ENCODE measurements around the gene EHMT2. TPM values are rescaled to one million over a fixed set of nuclear protein-coding genes. Genes with fewer than 3 reads are reported as not detected.

Gene EHMT2
- total and polyA plus RNA-seq, 2 donors (not counting 3 experiments of a cell fraction or from before 2014, with no cell fraction given): 53.3 to 54.3 TPM

DNA sequence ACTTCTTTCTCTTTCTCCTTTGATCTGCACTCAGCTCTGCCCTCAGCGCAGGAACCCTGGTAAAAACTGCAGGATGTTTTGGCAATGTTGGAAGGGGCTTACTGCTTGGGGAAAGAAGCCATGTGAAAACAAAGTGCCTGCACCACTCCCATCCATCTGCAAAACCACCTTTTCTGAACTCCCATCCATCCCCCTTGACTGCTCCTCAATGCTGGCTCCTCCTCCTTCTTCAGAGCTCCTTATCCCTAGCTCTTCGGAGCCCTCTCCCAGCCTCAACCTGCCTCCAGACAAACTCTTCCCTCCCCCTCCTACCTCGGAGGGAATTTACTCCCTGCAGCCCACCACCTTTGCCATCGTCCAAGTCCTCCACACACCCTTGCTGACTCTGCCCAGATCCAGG lies 8.6 kb upstream of the EHMT2 start:
- CTCF ChIA-PET: interaction anchor here (0.8 to 1.5 kb wide), 2 partner anchors 40 to 46 kb away, joined by 4 to 5 read pairs; partner anchors contain the start of gene CFB
- intact Hi-C loops (cut with micrococcal nuclease): no loop called here
- Histone ChIP-seq H4K20me1 (replicated peaks; ENCODE audit: control insufficient read depth, extremely low read depth, insufficient read depth, low read length) (no peaks in the 10 kb centered on the region), H3K4me2 (ENCODE audit: insufficient read depth, low read length) (no peak overlapping the region), H3K4me1 (ENCODE audit: control insufficient read depth, extremely low read depth, insufficient read depth, low read length) (peaks cover under 1% of the 10 kb centered on the region), H3K36me3 (ENCODE audit: control insufficient read depth in 2 of 2, extremely low read depth in 1 of 2, insufficient read depth in 2 of 2, low read length in 2 of 2) (no peaks in the 10 kb centered on the region), H3K27ac (ENCODE audit: insufficient read depth, low read depth, low read length) (no peak overlapping the region), H2AFZ (ENCODE audit: low read depth, low read length) (no peak overlapping the region), H3K79me2 (ENCODE audit: control insufficient read depth, insufficient read depth, low read length) (no peaks in the 10 kb centered on the region), H3K9me3 (replicated peaks; ENCODE audit: control insufficient read depth, insufficient read depth, low read length) (no peaks in the 10 kb centered on the region), H3K9me1 (replicated peaks; ENCODE audit: control insufficient read depth, extremely low read depth, insufficient read depth, low read length) (no peaks in the 10 kb centered on the region), H3K4me3 (replicated peaks in 1 of 3; ENCODE audit: insufficient read depth in 1 of 3, low read depth in 1 of 3, low read length in 3 of 3) (no peak overlapping the region), H3K9ac (replicated peaks; ENCODE audit: extremely low read depth, insufficient read depth, low read length) (no peak overlapping the region), H3K27me3 (ENCODE audit: control insufficient read depth in 2 of 2, insufficient read depth in 2 of 2, low read length in 2 of 2) (peaks cover 5 to 12% of the 10 kb centered on the region in 2 experiments)
- no peak for TF ChIP-seq POLR2AphosphoS5 (IDR thresholded peaks at IDR 0.05; ENCODE audit: insufficient read depth, low read depth, low read length)
- no peak for TF ChIP-seq GATA2 (IDR thresholded peaks at IDR 0.05; ENCODE audit: insufficient read depth, insufficient read length, low read depth, low read length)
- TF ChIP-seq JUN (IDR thresholded peaks at IDR 0.05; ENCODE audit: borderline replicate concordance, insufficient read depth, insufficient read length, low read depth): no peak
- no peak for TF ChIP-seq POLR2A (IDR thresholded peaks at IDR 0.05; ENCODE audit: low read depth, low read length)
- TF ChIP-seq MYC (IDR thresholded peaks at IDR 0.05; ENCODE audit: low read depth, low read length): no peak
- no peak for TF ChIP-seq FOS (IDR thresholded peaks at IDR 0.05; ENCODE audit: borderline replicate concordance, insufficient read depth, low read length)
- no peak for TF ChIP-seq EZH2 (IDR thresholded peaks at IDR 0.05; ENCODE audit: borderline replicate concordance, low read depth, low read length, severe bottlenecking)
- TF ChIP-seq, protein P1, sequence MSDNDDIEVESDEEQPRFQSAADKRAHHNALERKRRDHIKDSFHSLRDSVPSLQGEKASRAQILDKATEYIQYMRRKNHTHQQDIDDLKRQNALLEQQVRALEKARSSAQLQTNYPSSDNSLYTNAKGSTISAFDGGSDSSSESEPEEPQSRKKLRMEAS (IDR thresholded peaks at IDR 0.05; ENCODE audit: insufficient read depth, insufficient read length): no peak
- TF ChIP-seq, protein P2, sequence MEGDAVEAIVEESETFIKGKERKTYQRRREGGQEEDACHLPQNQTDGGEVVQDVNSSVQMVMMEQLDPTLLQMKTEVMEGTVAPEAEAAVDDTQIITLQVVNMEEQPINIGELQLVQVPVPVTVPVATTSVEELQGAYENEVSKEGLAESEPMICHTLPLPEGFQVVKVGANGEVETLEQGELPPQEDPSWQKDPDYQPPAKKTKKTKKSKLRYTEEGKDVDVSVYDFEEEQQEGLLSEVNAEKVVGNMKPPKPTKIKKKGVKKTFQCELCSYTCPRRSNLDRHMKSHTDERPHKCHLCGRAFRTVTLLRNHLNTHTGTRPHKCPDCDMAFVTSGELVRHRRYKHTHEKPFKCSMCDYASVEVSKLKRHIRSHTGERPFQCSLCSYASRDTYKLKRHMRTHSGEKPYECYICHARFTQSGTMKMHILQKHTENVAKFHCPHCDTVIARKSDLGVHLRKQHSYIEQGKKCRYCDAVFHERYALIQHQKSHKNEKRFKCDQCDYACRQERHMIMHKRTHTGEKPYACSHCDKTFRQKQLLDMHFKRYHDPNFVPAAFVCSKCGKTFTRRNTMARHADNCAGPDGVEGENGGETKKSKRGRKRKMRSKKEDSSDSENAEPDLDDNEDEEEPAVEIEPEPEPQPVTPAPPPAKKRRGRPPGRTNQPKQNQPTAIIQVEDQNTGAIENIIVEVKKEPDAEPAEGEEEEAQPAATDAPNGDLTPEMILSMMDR (IDR thresholded peaks at IDR 0.05; ENCODE audit: extremely low read depth in 1 of 2, insufficient read depth in 1 of 2, low read depth in 1 of 2, low read length in 2 of 2): no peak
- no peak for FAIRE-seq
- dilution Hi-C loops (cut with MboI; ENCODE audit: extremely low pct_ligation_motif_present, low sequenced_read_pairs): no loop called here
- no peak for DNase-seq (ENCODE audit: low read depth, low spot score)
- no TSS peak for BruUV-seq (replicated peaks)
- POLR2A ChIA-PET: no interaction called here
